GM18508 (cell line): Measurements from ENCODE around the gene FADS6.
"Not testable (repeated sequence)": the region's sequence is repeated elsewhere in the genome, so short reads cannot be mapped to it uniquely, and the experiment has no call there.

Experiments used
- ATAC-seq: cut with Tn5 transposase; IDR thresholded peaks from one replicate; pipeline ENCODE4 v1.9.1; 2021; ENCODE audit warnings: moderate number of reproducible peaks; ENCODE audit not compliant: insufficient read depth, unreplicated experiment

The FADS6 gene

GRCh38 chr17:74870512-74870911 is 22.9 kb downstream of the FADS6 start:
- ATAC-seq, result no peak

- ATAC-seq, result not testable (repeated sequence)
Observed at GRCh38 chr17:74870028-74870427, 23.4 kb downstream of the FADS6 start.

GRCh38 chr17:74868908-74869255 is 24.6 kb downstream of the FADS6 start:
- no peak for ATAC-seq

- no peak for ATAC-seq
Observed at GRCh38 chr17:74868251-74868907, 25.1 kb downstream of the FADS6 start.

- no peak for ATAC-seq
Observed at GRCh38 chr17:74866198-74866835, 27.1 kb downstream of the FADS6 start.

- ATAC-seq, result no peak
Observed at GRCh38 chr17:74865504-74866197, 27.8 kb downstream of the FADS6 start.

- ATAC-seq, result no peak
Observed at GRCh38 chr17:74864866-74865395, 28.5 kb downstream of the FADS6 start.

GRCh38 chr17:74864297-74864865 is 29.1 kb downstream of the FADS6 start:
- ATAC-seq, result no peak

GRCh38 chr17:74863420-74864296 is 29.8 kb downstream of the FADS6 start:
- ATAC-seq, result no peak

- no peak for ATAC-seq
Observed at GRCh38 chr17:74862919-74863318, 30.5 kb downstream of the FADS6 start.

- ATAC-seq, result no peak
Observed at GRCh38 chr17:74862108-74862901, 31.1 kb downstream of the FADS6 start.

- ATAC-seq, result no peak
Observed at GRCh38 chr17:74861662-74862107, 31.7 kb downstream of the FADS6 start.

- no peak for ATAC-seq
Observed at GRCh38 chr17:74860872-74861661, 32.4 kb downstream of the FADS6 start.

- no peak for ATAC-seq
Observed at GRCh38 chr17:74860229-74860871, 33.1 kb downstream of the FADS6 start.

- no peak for ATAC-seq
Observed at GRCh38 chr17:74859459-74860228, 33.8 kb downstream of the FADS6 start, which contains the start of gene GRIN2C. TSS of gene GRIN2C (minus strand) at chr17:74859885. CDS start at chr17:74855092, 4,793 bp downstream.

GRCh38 chr17:74858672-74859458 is 34.6 kb downstream of the FADS6 start:
- ATAC-seq, result no peak
